HG02763 (cell line): Measurements from ENCODE around the gene NCAM2.
"Not testable (repeated sequence)": the region's sequence is repeated elsewhere in the genome, so short reads cannot be mapped to it uniquely, and the experiment has no call there.

Experiments used
- ATAC-seq: cut with Tn5 transposase; IDR thresholded peaks from one replicate; pipeline ENCODE4 v1.9.1; 2021; ENCODE audit warnings: mild to moderate bottlenecking, moderate library complexity; ENCODE audit not compliant: unreplicated experiment

NCAM2 gene

GRCh38 chr21:21097466-21097865 lies 99.3 kb downstream of the NCAM2 start:
- ATAC-seq: no peak

GRCh38 chr21:21101911-21102310 lies 103.7 kb downstream of the NCAM2 start:
- ATAC-seq: no peak

GRCh38 chr21:21102896-21103295 lies 104.7 kb downstream of the NCAM2 start:
- no peak for ATAC-seq

GRCh38 chr21:21103692-21104091 lies 105.5 kb downstream of the NCAM2 start:
- ATAC-seq: no peak

- ATAC-seq: no peak
These were observed 111.5 kb downstream of the NCAM2 start for GRCh38 chr21:21109736-21110135.

GRCh38 chr21:21111309-21111920 lies 113.2 kb downstream of the NCAM2 start:
- no peak for ATAC-seq

- no peak for ATAC-seq
These were observed 116.3 kb downstream of the NCAM2 start for GRCh38 chr21:21114461-21114860.

- ATAC-seq: no peak
These were observed 120.9 kb downstream of the NCAM2 start for GRCh38 chr21:21119091-21119490.

GRCh38 chr21:21122680-21123079 lies 124.5 kb downstream of the NCAM2 start:
- no peak for ATAC-seq

GRCh38 chr21:21132390-21132789 lies 134.2 kb downstream of the NCAM2 start:
- no peak for ATAC-seq

GRCh38 chr21:21137986-21138385 lies 139.8 kb downstream of the NCAM2 start:
- no peak for ATAC-seq

GRCh38 chr21:21146587-21147373 lies 148.6 kb downstream of the NCAM2 start:
- ATAC-seq: no peak

GRCh38 chr21:21147374-21147745 lies 149.2 kb downstream of the NCAM2 start:
- no peak for ATAC-seq

GRCh38 chr21:21148009-21148408 lies 149.8 kb downstream of the NCAM2 start:
- ATAC-seq: no peak

- ATAC-seq: no peak
These were observed 150.3 kb downstream of the NCAM2 start for GRCh38 chr21:21148514-21148913.

- not testable (repeated sequence) for ATAC-seq
These were observed 151.2 kb downstream of the NCAM2 start for GRCh38 chr21:21149445-21149844.

- ATAC-seq: no peak
These were observed 153.0 kb downstream of the NCAM2 start for GRCh38 chr21:21151231-21151630.

- ATAC-seq: no peak
These were observed 158.2 kb downstream of the NCAM2 start for GRCh38 chr21:21156397-21156796.

- ATAC-seq: no peak
These were observed 158.7 kb downstream of the NCAM2 start for GRCh38 chr21:21156957-21157356.

GRCh38 chr21:21158376-21158918 lies 160.2 kb downstream of the NCAM2 start:
- no peak for ATAC-seq

GRCh38 chr21:21159253-21159899 lies 161.2 kb downstream of the NCAM2 start:
- no peak for ATAC-seq

GRCh38 chr21:21162786-21163185 lies 164.6 kb downstream of the NCAM2 start:
- no peak for ATAC-seq
